ENCODE measurements around the gene PTBP2. TPM values are rescaled to one million over a fixed set of nuclear protein-coding genes. Genes with fewer than 3 reads are reported as not detected.

PTBP2 gene
- total RNA-seq, 2 donors from 2014 or later: 12.3 to 18.4 TPM

GRCh38 chr1:96825231-96825630, 103.6 kb downstream of the PTBP2 start:
- ATAC-seq (replicated peaks): no peak
- Mint-ChIP-seq H3K27me3 (no peaks in the 10 kb centered on the region), H3K36me3 (ENCODE audit: low read depth) (peaks cover 16% of the 10 kb centered on the region), H3K4me1 (peaks cover 8% of the 10 kb centered on the region), H3K27ac (no peak overlapping the region), H3K9me3 (peaks cover 3% of the 10 kb centered on the region), H3K4me3 (no peak overlapping the region)

- ATAC-seq (replicated peaks): no peak
- peaks cover 4% of the 10 kb centered on the region for H3K4me1 Mint-ChIP-seq
- H3K27me3 Mint-ChIP-seq: no peaks in the 10 kb centered on the region
- H3K36me3 Mint-ChIP-seq (ENCODE audit: low read depth): peaks cover 10% of the 10 kb centered on the region
- peaks cover 3% of the 10 kb centered on the region for H3K9me3 Mint-ChIP-seq
- H3K4me3 Mint-ChIP-seq: no peak overlapping the region
- H3K27ac Mint-ChIP-seq: no peak overlapping the region
These were observed 104.5 kb downstream of the PTBP2 start for GRCh38 chr1:96825950-96826576.

GRCh38 chr1:96833376-96833775, 111.8 kb downstream of the PTBP2 start:
- Mint-ChIP-seq H3K9me3 (no peaks in the 10 kb centered on the region), H3K4me1 (no peaks in the 10 kb centered on the region), H3K27ac (no peak overlapping the region), H3K27me3 (no peaks in the 10 kb centered on the region), H3K36me3 (ENCODE audit: low read depth) (no peaks in the 10 kb centered on the region), H3K4me3 (no peak overlapping the region)
- ATAC-seq (replicated peaks): no peak

GRCh38 chr1:96834986-96835385, 113.4 kb downstream of the PTBP2 start:
- Mint-ChIP-seq H3K4me3 (no peak overlapping the region), H3K27me3 (no peaks in the 10 kb centered on the region)

GRCh38 chr1:96837057-96837780, 115.6 kb downstream of the PTBP2 start:
- H3K4me3 Mint-ChIP-seq: no peak overlapping the region
- H3K9me3 Mint-ChIP-seq: no peaks in the 10 kb centered on the region
- H3K27ac Mint-ChIP-seq: no peak overlapping the region
- H3K27me3 Mint-ChIP-seq: no peaks in the 10 kb centered on the region
- ATAC-seq (replicated peaks): no peak
- no peaks in the 10 kb centered on the region for H3K4me1 Mint-ChIP-seq
- H3K36me3 Mint-ChIP-seq (ENCODE audit: low read depth): no peaks in the 10 kb centered on the region

More at GRCh38 chr1:96834986-96835385, 113.4 kb downstream of the PTBP2 start:
- no peak for ATAC-seq (replicated peaks)
- no peaks in the 10 kb centered on the region for H3K4me1 Mint-ChIP-seq
- no peaks in the 10 kb centered on the region for H3K9me3 Mint-ChIP-seq
- no peak overlapping the region for H3K27ac Mint-ChIP-seq
- H3K36me3 Mint-ChIP-seq (ENCODE audit: low read depth): no peaks in the 10 kb centered on the region

GRCh38 chr1:96837781-96838216, 116.2 kb downstream of the PTBP2 start:
- Mint-ChIP-seq H3K4me1 (no peaks in the 10 kb centered on the region), H3K9me3 (no peaks in the 10 kb centered on the region), H3K27me3 (no peaks in the 10 kb centered on the region), H3K27ac (no peak overlapping the region), H3K36me3 (ENCODE audit: low read depth) (no peaks in the 10 kb centered on the region), H3K4me3 (no peak overlapping the region)
- no peak for ATAC-seq (replicated peaks)

- H3K4me1 Mint-ChIP-seq: no peaks in the 10 kb centered on the region
These were observed 118.8 kb downstream of the PTBP2 start for GRCh38 chr1:96840396-96840795.

GRCh38 chr1:96842215-96842614, 120.6 kb downstream of the PTBP2 start:
- ATAC-seq (replicated peaks): no peak
- no peaks in the 10 kb centered on the region for H3K4me1 Mint-ChIP-seq
- H3K27ac Mint-ChIP-seq: no peak overlapping the region
- H3K4me3 Mint-ChIP-seq: no peak overlapping the region
- H3K9me3 Mint-ChIP-seq: no peaks in the 10 kb centered on the region
- H3K27me3 Mint-ChIP-seq: no peaks in the 10 kb centered on the region
- no peaks in the 10 kb centered on the region for H3K36me3 Mint-ChIP-seq (ENCODE audit: low read depth)

More at GRCh38 chr1:96840396-96840795, 118.8 kb downstream of the PTBP2 start:
- Mint-ChIP-seq H3K27ac (no peak overlapping the region), H3K9me3 (no peaks in the 10 kb centered on the region), H3K36me3 (ENCODE audit: low read depth) (no peaks in the 10 kb centered on the region), H3K27me3 (no peaks in the 10 kb centered on the region), H3K4me3 (no peak overlapping the region)
- ATAC-seq (replicated peaks): no peak

GRCh38 chr1:96843196-96843595, 121.6 kb downstream of the PTBP2 start:
- ATAC-seq (replicated peaks): no peak
- no peak overlapping the region for H3K27ac Mint-ChIP-seq
- H3K9me3 Mint-ChIP-seq: no peaks in the 10 kb centered on the region
- H3K27me3 Mint-ChIP-seq: no peaks in the 10 kb centered on the region
- no peak overlapping the region for H3K4me3 Mint-ChIP-seq
- H3K4me1 Mint-ChIP-seq: no peaks in the 10 kb centered on the region
- no peaks in the 10 kb centered on the region for H3K36me3 Mint-ChIP-seq (ENCODE audit: low read depth)

GRCh38 chr1:96843601-96844000, 122.0 kb downstream of the PTBP2 start:
- no peak for ATAC-seq (replicated peaks)
- Mint-ChIP-seq H3K9me3 (no peaks in the 10 kb centered on the region), H3K27ac (no peak overlapping the region), H3K27me3 (no peaks in the 10 kb centered on the region), H3K4me3 (no peak overlapping the region), H3K4me1 (no peaks in the 10 kb centered on the region), H3K36me3 (ENCODE audit: low read depth) (no peaks in the 10 kb centered on the region)

GRCh38 chr1:96845464-96845863, 123.9 kb downstream of the PTBP2 start:
- Mint-ChIP-seq H3K27ac (no peak overlapping the region), H3K27me3 (no peaks in the 10 kb centered on the region), H3K9me3 (no peaks in the 10 kb centered on the region), H3K4me1 (no peaks in the 10 kb centered on the region), H3K4me3 (no peak overlapping the region), H3K36me3 (ENCODE audit: low read depth) (no peaks in the 10 kb centered on the region)
- ATAC-seq (replicated peaks): peak; percentile 72

GRCh38 chr1:96861836-96862235, 140.3 kb downstream of the PTBP2 start:
- no peak overlapping the region for H3K4me3 Mint-ChIP-seq
- no peak for ATAC-seq (replicated peaks)
- H3K9me3 Mint-ChIP-seq: peaks cover 10% of the 10 kb centered on the region
- peaks cover 4% of the 10 kb centered on the region for H3K27me3 Mint-ChIP-seq
- H3K4me1 Mint-ChIP-seq: no peaks in the 10 kb centered on the region
- no peak overlapping the region for H3K27ac Mint-ChIP-seq
- no peaks in the 10 kb centered on the region for H3K36me3 Mint-ChIP-seq (ENCODE audit: low read depth)

- peaks cover 10% of the 10 kb centered on the region for H3K9me3 Mint-ChIP-seq
- ATAC-seq (replicated peaks): no peak
- H3K27me3 Mint-ChIP-seq: peaks cover 4% of the 10 kb centered on the region
- H3K4me1 Mint-ChIP-seq: no peaks in the 10 kb centered on the region
- no peaks in the 10 kb centered on the region for H3K36me3 Mint-ChIP-seq (ENCODE audit: low read depth)
- H3K27ac Mint-ChIP-seq: no peak overlapping the region
- no peak overlapping the region for H3K4me3 Mint-ChIP-seq
These were observed 141.9 kb downstream of the PTBP2 start for GRCh38 chr1:96863449-96863848.

All from activated T-helper 17 cell treated with anti-CD3 and anti-CD28 coated beads, Interleukin-2, amount 50 U/mL, for 72 hours (primary cell).